Mucosa of gallbladder (tissue), 1 donor: ENCODE measurements around the gene KMT2C. TPM values are rescaled to one million over a fixed set of nuclear protein-coding genes. Genes with fewer than 3 reads are reported as not detected.
A peak's percentile ranks its signal among the peaks of the same experiment; 100 is the strongest.
"Not testable (repeated sequence)": the region's sequence is repeated elsewhere in the genome, so short reads cannot be mapped to it uniquely, and the experiment has no call there.

Experiments used
- DNase-seq: peaks from one replicate; pipeline ENCODE4 v3.0.0-alpha.2; 2020; ENCODE audit warnings: low spot score
- total RNA-seq: library from RNA; stranded (reverse); gene quantifications from one replicate; pipeline ENCODE4 v1.2.1, GENCODE V29; 2021
- donor health status: DM: no; HTN: no; CAD: no.

KMT2C gene
- total RNA-seq, 1 donor from 2014 or later: 85.0 TPM

- DNase-seq: not testable (repeated sequence)
These were observed 6.0 kb upstream of the KMT2C start for GRCh38 chr7:152441810-152442209.

- not testable (repeated sequence) for DNase-seq
These were observed 5.4 kb upstream of the KMT2C start for GRCh38 chr7:152441168-152441567.

GRCh38 chr7:152438017-152438416 lies 2.2 kb upstream of the KMT2C start:
- not testable (repeated sequence) for DNase-seq

GRCh38 chr7:152436931-152437575 lies 1.2 kb upstream of the KMT2C start:
- not testable (repeated sequence) for DNase-seq

- DNase-seq: peak; percentile 94
These were observed 518 bp upstream of the KMT2C start for GRCh38 chr7:152436111-152436930.

- DNase-seq: peak; percentile 17
These were observed 1.1 kb downstream of the KMT2C start for GRCh38 chr7:152434511-152435383.

- peak; percentile 45 for DNase-seq
These were observed 1.9 kb downstream of the KMT2C start for GRCh38 chr7:152433721-152434490.

GRCh38 chr7:152432735-152433134 lies 3.1 kb downstream of the KMT2C start:
- DNase-seq: not testable (repeated sequence)

GRCh38 chr7:152430854-152431253 lies 4.9 kb downstream of the KMT2C start:
- DNase-seq: no peak

- DNase-seq: not testable (repeated sequence)
These were observed 5.7 kb downstream of the KMT2C start for GRCh38 chr7:152430118-152430517.

GRCh38 chr7:152424348-152425108 lies 11.3 kb downstream of the KMT2C start:
- DNase-seq: no peak

- DNase-seq: no peak
These were observed 11.8 kb downstream of the KMT2C start for GRCh38 chr7:152423991-152424347.

- DNase-seq: not testable (repeated sequence)
These were observed 12.6 kb downstream of the KMT2C start for GRCh38 chr7:152423171-152423570.

GRCh38 chr7:152420950-152421349 lies 14.9 kb downstream of the KMT2C start:
- not testable (repeated sequence) for DNase-seq

GRCh38 chr7:152419473-152420429 lies 16.1 kb downstream of the KMT2C start:
- no peak for DNase-seq

- no peak for DNase-seq
These were observed 21.0 kb downstream of the KMT2C start for GRCh38 chr7:152414779-152415178.

GRCh38 chr7:152411389-152411788 lies 24.4 kb downstream of the KMT2C start:
- no peak for DNase-seq

- DNase-seq: no peak
These were observed 29.3 kb downstream of the KMT2C start for GRCh38 chr7:152406491-152406890.

GRCh38 chr7:152406030-152406429 lies 29.8 kb downstream of the KMT2C start:
- not testable (repeated sequence) for DNase-seq
